H1 (cell line): ENCODE measurements around the gene CDY2A. TPM values are rescaled to one million over a fixed set of nuclear protein-coding genes. Genes with fewer than 3 reads are reported as not detected.
"Not testable (repeated sequence)": the region's sequence is repeated elsewhere in the genome, so short reads cannot be mapped to it uniquely, and the experiment has no call there.

ENCODE experiments used
- CTCF ChIA-PET: fragments of 300-600 bp; sonication (Branson Sonifier 250); formaldehyde crosslinking; loops from one replicate; lab custom pipeline; 2021; ENCODE audit not compliant: partially characterized antibody; lab: Charles Lee
- POLR2A ChIA-PET: fragments of 300-600 bp; sonication (Branson Sonifier 250); formaldehyde crosslinking; loops from one replicate; lab custom pipeline; 2021; ENCODE audit warnings: inconsistent platforms; ENCODE audit not compliant: partially characterized antibody; lab: Charles Lee
- DNase-seq, 2 experiments: peaks; one replicate each; pipeline versions ENCODE4 v3.0.0 to v3.0.0-alpha.2; 2010 to 2022; ENCODE audit warnings: low spot score in 2 of 2, low read depth in 1 of 2, mixed read lengths in 1 of 2
- FAIRE-seq: peaks from 2 replicates; lab custom pipeline; 2011; peaks lifted over from hg19 to GRCh38; lab: Jason Lieb, UNC
- H2AFZ ChIP-seq: 2 replicates; pipeline ENCODE4 v1.8.1; 2012; ENCODE audit warnings: low read length, inconsistent platforms
- H2AK5ac ChIP-seq: 2 replicates; pipeline ENCODE4 v1.6.1; 2013; ENCODE audit warnings: low read depth, low read length
- H2BK120ac ChIP-seq: replicated peaks from 2 replicates; pipeline ENCODE3; 2013; ENCODE audit warnings: low read depth, low read length, inconsistent platforms
- H2BK12ac ChIP-seq: 2 replicates; pipeline ENCODE4 v1.6.1; 2013; ENCODE audit warnings: low read depth, low read length
- H2BK15ac ChIP-seq: 2 replicates; pipeline ENCODE4 v1.6.1; 2013; ENCODE audit warnings: low read length
- H2BK20ac ChIP-seq: 2 replicates; pipeline ENCODE4 v1.6.1; 2013; ENCODE audit warnings: low read length
- H2BK5ac ChIP-seq: 2 replicates; pipeline ENCODE4 v1.6.1; 2013; ENCODE audit warnings: low read depth, low read length
- H3K14ac ChIP-seq: 2 replicates; pipeline ENCODE4 v1.6.1; 2013; ENCODE audit warnings: inconsistent platforms; ENCODE audit not compliant: insufficient read length
- H3K18ac ChIP-seq: 2 replicates; pipeline ENCODE4 v1.6.1; 2013; ENCODE audit warnings: low read length; ENCODE audit errors: extremely low read depth
- H3K23ac ChIP-seq: 2 replicates; pipeline ENCODE4 v1.6.1; 2013; ENCODE audit warnings: inconsistent platforms; ENCODE audit not compliant: insufficient read length
- H3K23me2 ChIP-seq: 2 replicates; pipeline ENCODE4 v1.6.1; 2013; ENCODE audit warnings: low read depth, low read length
- H3K27ac ChIP-seq: 2 replicates; pipeline ENCODE4 v1.6.1; 2011; ENCODE audit warnings: low read depth, low read length, inconsistent platforms
- H3K27me3 ChIP-seq, 4 experiments: replicated peaks in 1 of 4; 1 replicate in 1 of 4; 2 replicates in 3 of 4; pipeline versions ENCODE4 v1.6.1 to v1.8.1; 2011 to 2013; ENCODE audit warnings: low read length in 3 of 4, mild to moderate bottlenecking in 3 of 4, inconsistent platforms in 2 of 4, mixed read lengths in 2 of 4, moderate library complexity in 1 of 4; ENCODE audit not compliant: control insufficient read depth in 3 of 4, insufficient read depth in 3 of 4; ENCODE audit errors: extremely low read depth in 1 of 4
- H3K36me3 ChIP-seq, 4 experiments: 2 replicates each; pipeline versions ENCODE4 v1.6.1 to v1.8.1; 2011 to 2013; ENCODE audit warnings: mild to moderate bottlenecking in 4 of 4, low read length in 3 of 4, moderate library complexity in 2 of 4, control low read depth in 1 of 4, inconsistent platforms in 1 of 4; ENCODE audit not compliant: insufficient read depth in 4 of 4, control insufficient read depth in 2 of 4
- H3K4ac ChIP-seq: replicated peaks from 2 replicates; pipeline ENCODE3; 2013; ENCODE audit warnings: low read length, low read depth, mixed read lengths, inconsistent platforms; ENCODE audit not compliant: insufficient read length
- H3K4me1 ChIP-seq, 4 experiments: replicated peaks in 1 of 4; 1 replicate in 1 of 4; 2 replicates in 3 of 4; pipeline versions ENCODE4 v1.6.1 to v1.8.1; 2011 to 2013; ENCODE audit warnings: low read length in 3 of 4, inconsistent platforms in 2 of 4, mixed read lengths in 1 of 4; ENCODE audit not compliant: insufficient read depth in 4 of 4, control insufficient read depth in 3 of 4
- H3K4me2 ChIP-seq, 2 experiments: 2 replicates each; pipeline versions ENCODE4 v1.6.1 to v1.8.1; 2011 to 2013; ENCODE audit warnings: low read depth in 2 of 2, low read length in 2 of 2, control low read depth in 1 of 2, inconsistent platforms in 1 of 2, mild to moderate bottlenecking in 1 of 2; ENCODE audit not compliant: insufficient read depth in 1 of 2
- H3K4me3 ChIP-seq, 4 experiments: fragments of 200-600, 300-600 bp in 1 of 4; sonication (generic), shearing (Covaris generic), sonication (Bioruptor Twin) in 1 of 4; 2 replicates each; pipeline versions ENCODE4 v1.5.1 to v1.8.1; 2011 to 2016; ENCODE audit warnings: low read length in 4 of 4, low read depth in 3 of 4, control low read depth in 2 of 4, inconsistent platforms in 2 of 4, mild to moderate bottlenecking in 2 of 4, mixed read lengths in 1 of 4, moderate library complexity in 1 of 4; ENCODE audit not compliant: insufficient read depth in 2 of 4; ENCODE audit errors: extremely low read depth in 1 of 4
- H3K56ac ChIP-seq: replicated peaks from 2 replicates; pipeline ENCODE3; 2013; ENCODE audit warnings: low read depth, mild to moderate bottlenecking, mixed read lengths, low read length, inconsistent platforms; ENCODE audit not compliant: insufficient read length
- H3K79me1 ChIP-seq: 2 replicates; pipeline ENCODE4 v1.6.1; 2013; ENCODE audit warnings: low read depth, low read length, control low read depth
- H3K79me2 ChIP-seq, 2 experiments: 2 replicates each; pipeline versions ENCODE4 v1.6.1 to v1.8.1; 2012 to 2013; ENCODE audit warnings: low read length in 2 of 2, mild to moderate bottlenecking in 2 of 2, inconsistent platforms in 1 of 2; ENCODE audit not compliant: insufficient read depth in 2 of 2, control insufficient read depth in 1 of 2
- H3K9ac ChIP-seq, 4 experiments: replicated peaks in 1 of 4; 1 replicate in 1 of 4; 2 replicates in 3 of 4; pipeline versions ENCODE4 v1.6.1 to v1.8.1; 2011 to 2013; ENCODE audit warnings: low read depth in 3 of 4, low read length in 3 of 4, control low read depth in 2 of 4, mild to moderate bottlenecking in 2 of 4, moderate library complexity in 2 of 4, inconsistent platforms in 1 of 4; ENCODE audit errors: extremely low read depth in 1 of 4
- H3K9me3 ChIP-seq, 2 experiments: 2 replicates each; pipeline versions ENCODE4 v1.6.1 to v1.8.1; 2012 to 2013; ENCODE audit warnings: mild to moderate bottlenecking in 2 of 2, moderate library complexity in 2 of 2, control low read depth in 1 of 2, inconsistent platforms in 1 of 2, low read depth in 1 of 2, low read length in 1 of 2, mixed read lengths in 1 of 2; ENCODE audit not compliant: insufficient read depth in 2 of 2
- H4K20me1 ChIP-seq, 2 experiments: replicated peaks in 1 of 2; 2 replicates each; pipeline versions ENCODE3 to v1.8.1; 2011 to 2013; ENCODE audit warnings: inconsistent platforms in 2 of 2, low read length in 2 of 2, mild to moderate bottlenecking in 1 of 2; ENCODE audit not compliant: insufficient read depth in 2 of 2, control insufficient read depth in 1 of 2
- H4K5ac ChIP-seq: 2 replicates; pipeline ENCODE4 v1.6.1; 2013; ENCODE audit warnings: low read length, low read depth, mixed read lengths, inconsistent platforms; ENCODE audit not compliant: insufficient read length
- H4K8ac ChIP-seq: 2 replicates; pipeline ENCODE4 v1.8.0; 2013; ENCODE audit warnings: mild to moderate bottlenecking, moderate library complexity, low read length, inconsistent platforms; ENCODE audit not compliant: insufficient read depth; ENCODE audit errors: extremely low read depth
- H4K91ac ChIP-seq: replicated peaks from 2 replicates; pipeline ENCODE3; 2013; ENCODE audit warnings: low read length, mixed read lengths, inconsistent platforms; ENCODE audit not compliant: insufficient read length
- WGBS, 2 experiments: shearing (Covaris generic) in 1 of 2; methylation state at CpG; one replicate each; pipeline versions ENCODE4 v1.1.6 to v1.1.7; 2013 to 2015; ENCODE audit warnings: low lambda C conversion rate in 2 of 2, mixed read lengths in 2 of 2, inconsistent platforms in 1 of 2, low coverage in 1 of 2, missing lambda C conversion rate in 1 of 2; ENCODE audit not compliant: insufficient replicate concordance in 2 of 2, insufficient coverage in 1 of 2, insufficient read length in 1 of 2; ENCODE audit errors: extremely low coverage in 1 of 2, missing lambda C conversion rate in 1 of 2; 5-methylcytosine and 5-hydroxymethylcytosine counted together
- polyA plus RNA-seq, 7 experiments: library from polyadenylated mRNA; depleted of rRNA in 3 of 7; stranded (reverse) in 5 of 7; unstranded in 2 of 7; fragments of >200 nt in 5 of 7; fragments of 200-250 nt in 2 of 7; gene quantifications; 1 replicate in 5 of 7; 2 replicates in 1 of 7; 4 replicates in 1 of 7; pipeline versions ENCODE4 v1.2.1 to v1.2.3, GENCODE V29; 2011 to 2013; ENCODE audit warnings: missing spikeins in 2 of 7, mixed read lengths in 2 of 7
- total RNA-seq: library from RNA; stranded (reverse); fragmentation: NEBNext Ultra II Directional; extraction: Animal tissue kit (Norgen Biotek cat#: 25700); gene quantifications from 2 replicates; pipeline ENCODE4 v1.2.1, GENCODE V29; 2021

Gene CDY2A
- total and polyA plus RNA-seq, 2 of the 8 experiments (the other 6 are each of a cell fraction or from before 2014, with no cell fraction given), result not detected

- H3K4ac ChIP-seq, H3K56ac ChIP-seq, DNase-seq, H3K79me1 ChIP-seq, H3K27ac ChIP-seq, H3K23me2 ChIP-seq, H3K23ac ChIP-seq, H4K91ac ChIP-seq, H2AFZ ChIP-seq, H4K20me1 ChIP-seq, H2BK20ac ChIP-seq, H3K9ac ChIP-seq, H3K14ac ChIP-seq, FAIRE-seq, H2AK5ac ChIP-seq, CTCF ChIA-PET, H3K79me2 ChIP-seq, H3K18ac ChIP-seq, H3K27me3 ChIP-seq, POLR2A ChIA-PET, H3K9me3 ChIP-seq, H2BK5ac ChIP-seq, H2BK120ac ChIP-seq, H3K36me3 ChIP-seq, H2BK12ac ChIP-seq, H3K4me1 ChIP-seq, H2BK15ac ChIP-seq, H4K8ac ChIP-seq, H4K5ac ChIP-seq, H3K4me3 ChIP-seq, H3K4me2 ChIP-seq: not testable (repeated sequence)
- no CpG with 5 or more reads among the region's 3 CpGs for WGBS, 2 experiments
Observed at GRCh38 chrY:18056473-18056872, 30.9 kb downstream of the CDY2A start.

- H3K9me3 ChIP-seq, H3K23me2 ChIP-seq, H3K18ac ChIP-seq, H4K91ac ChIP-seq, H2BK20ac ChIP-seq, CTCF ChIA-PET, H2BK5ac ChIP-seq, H3K79me2 ChIP-seq, H2BK15ac ChIP-seq, H3K56ac ChIP-seq, DNase-seq, H3K23ac ChIP-seq, H3K4ac ChIP-seq, H3K9ac ChIP-seq, H3K4me2 ChIP-seq, H4K5ac ChIP-seq, H2AFZ ChIP-seq, H3K36me3 ChIP-seq, H2BK120ac ChIP-seq, FAIRE-seq, H2AK5ac ChIP-seq, H4K20me1 ChIP-seq, H2BK12ac ChIP-seq, H3K79me1 ChIP-seq, H4K8ac ChIP-seq, H3K14ac ChIP-seq, POLR2A ChIA-PET, H3K27me3 ChIP-seq, H3K4me3 ChIP-seq, H3K4me1 ChIP-seq, H3K27ac ChIP-seq: not testable (repeated sequence)
- WGBS, 2 experiments, result no CpG with 5 or more reads among the region's 12 CpGs
Observed at GRCh38 chrY:18073464-18073863, 47.9 kb downstream of the CDY2A start.
